GM18861 (cell line): ENCODE results near the gene HOXA1.

Experiments used
- ATAC-seq: cut with Tn5 transposase; IDR thresholded peaks from one replicate; pipeline ENCODE4 v1.9.1; 2021; ENCODE audit not compliant: unreplicated experiment

The HOXA1 gene

GRCh38 chr7:27116962-27117886 is 21.4 kb upstream of the HOXA1 start:
- ATAC-seq = no peak

- ATAC-seq = no peak
Observed at GRCh38 chr7:27116031-27116961, 20.5 kb upstream of the HOXA1 start.

GRCh38 chr7:27115221-27116026 is 19.6 kb upstream of the HOXA1 start:
- ATAC-seq = no peak

GRCh38 chr7:27114881-27115220 is 19.1 kb upstream of the HOXA1 start:
- ATAC-seq = no peak

DNA sequence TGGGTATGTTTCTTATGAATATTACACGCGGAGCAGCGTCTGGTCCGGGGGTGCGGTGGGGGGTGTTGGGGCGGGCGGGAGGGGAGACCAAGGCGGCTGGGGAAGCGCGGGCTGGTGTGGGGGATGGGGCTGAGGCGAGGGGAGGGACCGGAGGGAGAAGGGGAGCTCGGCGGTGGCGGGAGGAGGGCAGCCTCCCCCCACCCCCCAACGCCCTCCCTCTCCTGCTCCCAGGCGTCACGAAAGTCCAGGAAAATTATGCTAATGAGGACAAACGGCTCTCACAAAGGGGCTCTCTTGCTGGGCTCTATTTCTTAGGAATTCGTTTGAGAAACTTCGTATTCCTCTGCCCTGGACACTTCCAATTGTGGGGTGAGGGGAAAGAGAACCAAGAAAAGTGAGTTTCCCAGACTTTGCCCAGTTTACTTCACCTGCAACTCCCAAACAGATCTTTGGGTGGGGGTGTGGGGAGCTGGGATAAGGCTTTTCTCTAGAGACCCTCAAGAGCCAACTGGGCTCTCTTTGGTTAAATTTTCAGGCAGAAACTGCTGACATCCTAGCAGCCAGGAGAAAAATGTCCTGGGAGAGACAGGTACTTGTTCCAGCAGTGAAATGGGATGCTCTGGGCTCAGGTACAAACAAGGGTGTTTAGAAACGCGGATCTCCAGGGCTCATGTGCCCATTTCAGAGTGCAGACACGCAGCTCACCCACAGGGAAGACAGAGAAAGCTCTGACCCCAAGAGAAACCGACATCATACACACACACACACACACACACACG is 18.4 kb upstream of the HOXA1 start:
- no peak for ATAC-seq

- no peak for ATAC-seq
Observed at GRCh38 chr7:27112955-27113949, 17.5 kb upstream of the HOXA1 start.

DNA sequence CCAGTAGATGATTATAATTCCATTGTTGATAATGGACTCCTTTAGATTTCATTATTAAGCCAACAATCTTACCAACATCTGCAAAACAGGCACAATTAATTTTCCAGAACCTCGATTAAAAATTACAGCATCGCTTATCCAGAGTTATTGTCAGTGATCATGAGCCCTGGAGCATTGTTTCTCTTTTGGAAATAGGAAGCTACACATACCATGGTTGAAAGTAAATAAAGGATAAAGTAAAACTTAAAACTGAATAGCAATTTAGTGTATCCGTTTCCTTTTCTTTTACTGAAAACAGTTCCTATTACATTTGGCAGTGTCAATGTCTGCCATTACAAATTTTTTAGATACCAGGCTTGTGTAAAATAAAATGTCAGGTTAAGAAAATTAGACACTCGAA is 16.6 kb upstream of the HOXA1 start:
- no peak for ATAC-seq

DNA sequence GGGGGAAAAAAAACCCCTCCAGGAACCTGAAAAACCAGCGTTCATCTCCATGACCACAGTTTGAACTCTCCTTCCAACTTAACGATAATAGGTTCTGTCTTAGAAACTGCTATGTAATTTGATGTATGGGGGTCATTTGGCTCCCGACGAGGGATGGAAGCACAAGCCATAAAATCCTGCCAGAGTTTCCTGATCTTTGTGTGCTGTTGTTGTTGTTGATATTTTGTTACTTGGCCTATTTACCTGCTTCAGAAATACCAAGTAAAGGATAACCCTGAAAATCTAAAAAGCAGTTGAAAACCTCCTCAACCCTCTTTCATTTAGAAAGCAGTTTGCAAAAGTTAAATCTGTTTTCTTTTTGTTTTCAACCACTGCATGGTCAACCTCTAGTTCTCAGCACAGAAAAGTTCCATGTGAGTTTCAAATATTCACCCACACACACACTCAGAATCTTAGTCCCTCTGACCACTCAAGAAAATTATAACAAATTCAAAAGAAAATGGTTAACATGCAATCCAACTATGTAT is 16.0 kb upstream of the HOXA1 start:
- ATAC-seq = no peak

DNA sequence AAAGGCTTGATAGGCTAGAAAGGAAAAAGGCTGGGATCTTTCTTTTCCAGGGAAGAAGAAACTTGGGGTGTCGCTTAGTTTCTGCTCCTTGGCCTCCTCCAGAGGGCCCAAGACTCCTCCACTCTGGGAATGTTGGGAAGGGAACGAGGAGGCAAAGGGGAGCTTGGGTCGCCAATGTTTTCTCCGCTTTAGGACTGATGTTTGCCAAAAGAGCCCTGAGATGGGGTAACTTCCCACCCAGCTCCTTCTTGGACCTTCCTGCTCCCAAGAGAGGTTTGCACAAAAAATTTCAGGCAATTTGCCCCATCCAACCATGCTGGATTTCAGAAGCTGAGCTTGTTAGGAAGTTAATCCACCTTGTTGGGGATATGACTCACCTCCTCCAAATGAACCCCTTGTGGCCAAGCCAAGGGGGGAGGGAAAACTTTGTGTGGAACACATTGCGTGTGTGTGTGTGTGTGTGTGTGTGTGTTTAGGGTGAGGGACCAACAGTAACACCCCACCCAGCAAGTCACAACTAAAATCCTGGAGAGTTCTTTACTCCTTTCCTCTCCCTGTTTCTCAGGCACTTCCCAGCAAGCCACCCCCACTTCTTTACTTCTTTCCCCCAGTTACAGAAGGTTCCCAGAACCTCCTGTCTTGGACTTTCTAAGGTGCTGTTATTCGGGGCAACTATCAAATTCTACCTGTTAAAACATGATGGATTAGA is 15.4 kb upstream of the HOXA1 start:
- no peak for ATAC-seq

GRCh38 chr7:27110186-27111031 is 14.6 kb upstream of the HOXA1 start:
- no peak for ATAC-seq

GRCh38 chr7:27109466-27110185 is 13.8 kb upstream of the HOXA1 start:
- ATAC-seq = no peak

GRCh38 chr7:27108390-27109127 is 12.8 kb upstream of the HOXA1 start:
- no peak for ATAC-seq

- no peak for ATAC-seq
Observed at GRCh38 chr7:27107391-27108381, 11.9 kb upstream of the HOXA1 start.

DNA sequence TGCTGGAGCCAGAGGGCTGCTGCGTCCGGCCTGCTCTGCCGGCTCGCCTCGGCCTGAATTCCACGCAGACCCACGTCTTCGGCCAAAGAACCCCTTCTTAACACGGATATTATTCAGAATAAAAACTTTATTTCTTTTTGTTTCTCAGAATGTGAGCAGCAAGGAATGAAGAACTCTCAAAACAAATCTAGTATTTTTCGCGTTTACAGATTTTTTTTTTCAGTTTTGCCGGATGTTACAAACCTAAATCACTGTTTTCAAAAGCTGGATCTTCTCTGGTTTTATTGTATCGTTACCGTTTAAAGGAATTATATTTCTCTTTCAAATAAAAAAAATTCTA is 11.1 kb upstream of the HOXA1 start:
- ATAC-seq = no peak
